ENCODE measurements around the gene AGR2. TPM values are rescaled to one million over a fixed set of nuclear protein-coding genes. Genes with fewer than 3 reads are reported as not detected.

Gene AGR2
- polyA plus RNA-seq, 1 of the 3 experiments (the other 2 are of a cell fraction), result not detected

- TF ChIP-seq EZH2phosphoT487 (IDR thresholded peaks at IDR 0.05; ENCODE audit: borderline replicate concordance, low read depth), result no peak
- TF ChIP-seq YY1 (IDR thresholded peaks at IDR 0.05; ENCODE audit: low read depth), result no peak
- TF ChIP-seq SMC3 (IDR thresholded peaks at IDR 0.05; ENCODE audit: low read depth, low read length), result no peak
- TF ChIP-seq, protein P1, sequence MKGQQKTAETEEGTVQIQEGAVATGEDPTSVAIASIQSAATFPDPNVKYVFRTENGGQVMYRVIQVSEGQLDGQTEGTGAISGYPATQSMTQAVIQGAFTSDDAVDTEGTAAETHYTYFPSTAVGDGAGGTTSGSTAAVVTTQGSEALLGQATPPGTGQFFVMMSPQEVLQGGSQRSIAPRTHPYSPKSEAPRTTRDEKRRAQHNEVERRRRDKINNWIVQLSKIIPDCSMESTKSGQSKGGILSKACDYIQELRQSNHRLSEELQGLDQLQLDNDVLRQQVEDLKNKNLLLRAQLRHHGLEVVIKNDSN (IDR thresholded peaks at IDR 0.05; ENCODE audit: borderline replicate concordance, low read depth), result no peak
- no peak for TF ChIP-seq RAD21 (IDR thresholded peaks at IDR 0.05; ENCODE audit: low read length)
- TF ChIP-seq EP300 (IDR thresholded peaks at IDR 0.05; ENCODE audit: borderline replicate concordance in 1 of 2, low read depth in 1 of 2, low read length in 1 of 2), result no peak
Measured at GRCh38 chr7:16747102-16747501, 57.7 kb downstream of the AGR2 start (continued).

DNA sequence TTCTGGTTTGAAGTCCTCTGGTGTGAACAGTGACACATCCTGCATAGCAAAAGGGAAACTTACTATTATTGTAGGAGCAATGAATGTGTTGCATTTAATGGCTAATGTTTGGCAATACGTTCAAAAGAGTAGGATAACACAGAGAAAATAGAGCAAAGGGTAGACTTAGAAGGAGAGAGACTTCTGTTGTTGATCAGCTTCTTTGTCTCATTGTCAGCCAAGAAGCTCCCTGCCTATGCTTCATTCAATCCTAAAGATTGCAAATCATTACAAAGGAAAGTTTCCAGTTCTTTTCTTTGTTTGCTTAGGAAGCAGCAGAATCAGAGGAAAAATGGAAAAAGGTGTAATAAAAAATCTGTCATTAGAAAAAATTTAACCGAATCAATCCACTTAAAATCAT lies 59.2 kb downstream of the AGR2 start:
- Histone ChIP-seq H4K20me1 (ENCODE audit: insufficient read depth) (no peaks in the 10 kb centered on the region), H2AFZ (ENCODE audit: low read depth) (no peak overlapping the region), H3K9me3 (no peaks in the 10 kb centered on the region), H3K27me3 (ENCODE audit: insufficient read depth) (no peaks in the 10 kb centered on the region), H3K79me2 (ENCODE audit: insufficient read depth) (no peaks in the 10 kb centered on the region), H3K9ac (no peak overlapping the region), H3K27ac (ENCODE audit: low read depth in 2 of 2, low read length in 1 of 2) (no peak overlapping the region), H3F3A (replicated peaks; ENCODE audit: insufficient read depth) (peaks cover 2% of the 10 kb centered on the region), H3K36me3 (replicated peaks in 1 of 2; ENCODE audit: control insufficient read depth in 1 of 2, insufficient read depth in 2 of 2, low read length in 1 of 2) (no peaks in the 10 kb centered on the region), H3K4me3 (ENCODE audit: low read depth in 2 of 2, low read length in 1 of 2) (no peak overlapping the region), H3K4me2 (no peak overlapping the region), H3K9me2 (no peaks in the 10 kb centered on the region), H3K4me1 (ENCODE audit: control insufficient read depth in 1 of 2, insufficient read depth in 2 of 2, low read depth in 1 of 2, low read length in 1 of 2) (peaks cover 3 to 4% of the 10 kb centered on the region in 2 experiments; a peak in 3 of 4 replicates)
- TF ChIP-seq FOXM1 (IDR thresholded peaks at IDR 0.05; ENCODE audit: low read depth) (no peak), GATA2 (CRISPR knock-in tag; IDR thresholded peaks at IDR 0.05) (no peak)
- no peak for DNase-seq
- POLR2A ChIA-PET, result no interaction called here
- CTCF ChIA-PET, result interaction anchor here (0.8 to 1.6 kb wide), 4 partner anchors 8 to 173 kb away, joined by 3 to 6 read pairs (median 3); partner anchors contain the start of gene TSPAN13
- 72% methylated on average over 2 of the region's 2 CpGs for WGBS (ENCODE audit: low lambda C conversion rate)

DNA sequence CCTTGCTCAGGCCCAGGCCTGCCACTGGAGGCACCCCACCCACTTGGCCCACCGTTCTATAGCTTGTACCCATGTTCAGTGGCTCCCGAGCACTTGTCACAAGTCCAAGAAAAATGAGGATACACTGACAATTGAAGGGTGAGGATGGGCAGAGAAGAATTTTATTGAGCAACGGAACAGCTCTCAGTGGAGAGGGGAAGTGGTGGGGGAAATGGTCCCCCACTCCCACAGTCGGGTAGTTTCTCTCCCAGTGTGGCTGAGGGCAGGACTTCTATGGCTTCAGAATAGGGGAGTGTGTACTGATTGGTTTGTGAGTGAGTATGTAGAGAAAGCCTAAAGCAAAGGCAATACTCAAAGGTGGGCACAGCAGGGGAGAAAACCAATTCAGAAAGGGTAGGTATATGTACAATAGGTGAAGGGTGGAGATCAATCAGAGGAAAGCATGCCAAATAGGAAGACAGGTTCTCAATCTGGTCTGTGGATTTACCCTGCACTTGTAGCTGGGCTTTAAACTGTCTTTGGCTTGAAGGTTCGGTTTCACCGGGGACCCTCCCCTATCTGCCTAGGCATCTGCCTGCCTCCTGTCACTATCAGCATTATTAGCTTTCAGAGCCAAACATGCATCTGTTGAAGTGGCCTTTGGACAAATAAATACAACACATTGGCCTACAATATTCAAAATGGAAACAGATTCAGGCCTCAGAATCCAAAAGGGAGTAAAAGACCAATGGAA lies 60.1 kb downstream of the AGR2 start:
- H3K36me3 ChIP-seq (replicated peaks in 1 of 2; ENCODE audit: control insufficient read depth in 1 of 2, insufficient read depth in 2 of 2, low read length in 1 of 2), result no peaks in the 10 kb centered on the region
- no peak overlapping the region for H3K27ac ChIP-seq (ENCODE audit: low read depth in 2 of 2, low read length in 1 of 2)
- H3K9me2 ChIP-seq, result no peaks in the 10 kb centered on the region
- H3K4me2 ChIP-seq, result no peak overlapping the region
- no peak for DNase-seq
- H3F3A ChIP-seq (replicated peaks; ENCODE audit: insufficient read depth), result peaks cover 5% of the 10 kb centered on the region
- no peaks in the 10 kb centered on the region for H3K9me3 ChIP-seq
- H2AFZ ChIP-seq (ENCODE audit: low read depth), result no peak overlapping the region
- peaks cover 7 to 11% of the 10 kb centered on the region in 2 experiments; a peak in 3 of 4 replicates for H3K4me1 ChIP-seq (ENCODE audit: control insufficient read depth in 1 of 2, insufficient read depth in 2 of 2, low read depth in 1 of 2, low read length in 1 of 2)
- no peaks in the 10 kb centered on the region for H4K20me1 ChIP-seq (ENCODE audit: insufficient read depth)
- no peak overlapping the region for H3K9ac ChIP-seq
- ChIA-PET POLR2A (no interaction called here), CTCF (interaction anchor here (0.8 to 1.6 kb wide), 4 partner anchors 8 to 174 kb away, joined by 3 to 6 read pairs (median 3); partner anchors contain the start of gene TSPAN13)
- H3K4me3 ChIP-seq (ENCODE audit: low read depth in 2 of 2, low read length in 1 of 2), result no peak overlapping the region
- WGBS (ENCODE audit: low lambda C conversion rate), result 81% methylated on average over 6 of the region's 6 CpGs
- H3K79me2 ChIP-seq (ENCODE audit: insufficient read depth), result no peaks in the 10 kb centered on the region
- no peaks in the 10 kb centered on the region for H3K27me3 ChIP-seq (ENCODE audit: insufficient read depth)
- TF ChIP-seq GABPA (IDR thresholded peaks at IDR 0.05; ENCODE audit: low read depth), result no peak
- TF ChIP-seq CHD2 (IDR thresholded peaks at IDR 0.05; ENCODE audit: low read length, partially characterized antibody), result no peak
- TF ChIP-seq, protein P1 (IDR thresholded peaks at IDR 0.05; ENCODE audit: borderline replicate concordance, low read depth), result no peak
- TF ChIP-seq GATA2 (CRISPR knock-in tag; IDR thresholded peaks at IDR 0.05), result no peak
- no peak for TF ChIP-seq MAX (IDR thresholded peaks at IDR 0.05; ENCODE audit: low read depth)
- no peak for TF ChIP-seq EZH2phosphoT487 (IDR thresholded peaks at IDR 0.05; ENCODE audit: borderline replicate concordance, low read depth)
- TF ChIP-seq MEF2A (IDR thresholded peaks at IDR 0.05; ENCODE audit: borderline replicate concordance, low read depth), result no peak
- no peak for TF ChIP-seq MXI1 (IDR thresholded peaks at IDR 0.05; ENCODE audit: low read depth, low read length)
- TF ChIP-seq TCF12 (IDR thresholded peaks at IDR 0.05), result no peak
- no peak for TF ChIP-seq RFX5 (IDR thresholded peaks at IDR 0.05; ENCODE audit: low read length)
- no peak for TF ChIP-seq FOXJ3 (CRISPR knock-in tag; IDR thresholded peaks at IDR 0.05)
- no peak for TF ChIP-seq RCOR1 (IDR thresholded peaks at IDR 0.05; ENCODE audit: low read length)
- TF ChIP-seq PBX3 (IDR thresholded peaks at IDR 0.05), result no peak
- TF ChIP-seq EP300 (IDR thresholded peaks at IDR 0.05; ENCODE audit: borderline replicate concordance in 1 of 2, low read depth in 1 of 2, low read length in 1 of 2), result no peak
